GM12878 (cell line): ENCODE data around the gene PCSK6. TPM values are rescaled to one million over a fixed set of nuclear protein-coding genes. Genes with fewer than 3 reads are reported as not detected.

Source experiments
- ATAC-seq: fragments of 200-7000 bp; cut with Tn5 transposase; 3 replicates; pipeline ENCODE4 v1.9.1; 2020; ENCODE audit warnings: mild to moderate bottlenecking, moderate library complexity
- BruUV-seq: library from RNA; stranded (reverse); fragments of 400-500 nt; replicated peaks from 2 replicates; lab custom pipeline; 2021; lab: Mats Ljungman, UMichigan
- CTCF ChIA-PET: fragments of 300-600 bp; sonication (Branson Sonifier 250); formaldehyde crosslinking; extraction: SDS; loops from one replicate; lab custom pipeline; 2021; ENCODE audit warnings: inconsistent platforms; lab: Yijun Ruan, JAX
- POLR2A ChIA-PET: fragments of 350-600 bp; formaldehyde crosslinking; extraction: SDS; loops from one replicate; lab custom pipeline; 2021; ENCODE audit warnings: inconsistent platforms; lab: Charles Lee
- RAD21 ChIA-PET: fragments of 300-600 bp; sonication (Branson Sonifier 250); formaldehyde crosslinking; loops from one replicate; lab custom pipeline; 2023; ENCODE audit warnings: antibody characterized with exemption; ENCODE audit not compliant: unreplicated experiment; lab: Charles Lee
- SMC1A ChIA-PET: fragments of 300-600 bp; sonication (Branson Sonifier 250); formaldehyde crosslinking; loops from one replicate; lab custom pipeline; 2023; ENCODE audit not compliant: unreplicated experiment, uncharacterized antibody; lab: Charles Lee
- DNase-seq: peaks from one replicate; pipeline ENCODE4 v3.0.0-alpha.2; 2011; ENCODE audit warnings: low read depth, low spot score
- FAIRE-seq: peaks from 3 replicates; lab custom pipeline; 2011; peaks lifted over from hg19 to GRCh38; lab: Jason Lieb, UNC
- H2AFZ ChIP-seq: 2 replicates; pipeline ENCODE4 v1.6.0; 2011; ENCODE audit warnings: low read depth, low read length, control low read depth; ENCODE audit not compliant: control insufficient read depth
- H3K27ac ChIP-seq: 2 replicates; pipeline ENCODE4 v1.5.1; 2011; ENCODE audit warnings: control low read depth; ENCODE audit not compliant: control insufficient read depth, insufficient read depth
- H3K27me3 ChIP-seq, 2 experiments: replicated peaks in 1 of 2; 2 replicates each; pipeline versions ENCODE4 v1.6.0 to v1.6.1; 2011; ENCODE audit warnings: low read length in 1 of 2; ENCODE audit not compliant: control insufficient read depth in 2 of 2, insufficient read depth in 2 of 2
- H3K36me3 ChIP-seq, 2 experiments: 2 replicates each; pipeline ENCODE4 v1.5.1; 2011; ENCODE audit warnings: low read length in 1 of 2; ENCODE audit not compliant: control insufficient read depth in 2 of 2, insufficient read depth in 2 of 2
- H3K4me1 ChIP-seq: 2 replicates; pipeline ENCODE4 v1.6.1; 2011; ENCODE audit warnings: mild to moderate bottlenecking, low read length, moderate library complexity, mixed read lengths; ENCODE audit not compliant: control insufficient read depth, insufficient read depth
- H3K4me2 ChIP-seq: 2 replicates; pipeline ENCODE4 v1.6.0; 2011; ENCODE audit warnings: control low read depth; ENCODE audit not compliant: control insufficient read depth, insufficient read depth
- H3K4me3 ChIP-seq: fragments of 200-600 bp; sonication (generic); 2 replicates; pipeline ENCODE4 v1.5.1; 2016
- H3K79me2 ChIP-seq: 2 replicates; pipeline ENCODE4 v1.6.0; 2011; ENCODE audit warnings: low read length; ENCODE audit not compliant: control insufficient read depth, insufficient read depth
- H3K9ac ChIP-seq: 2 replicates; pipeline ENCODE4 v1.8.0; 2011; ENCODE audit warnings: low read length, control low read depth, mixed read lengths; ENCODE audit not compliant: control insufficient read depth, insufficient read depth
- H3K9me3 ChIP-seq: replicated peaks from 3 replicates; pipeline ENCODE4 v1.5.1; 2011; ENCODE audit warnings: mild to moderate bottlenecking, low read length; ENCODE audit not compliant: control insufficient read depth, insufficient read depth
- H4K20me1 ChIP-seq: 2 replicates; pipeline ENCODE4 v1.6.0; 2011; ENCODE audit not compliant: control insufficient read depth, insufficient read depth
- ASH2L ChIP-seq: fragments of 300-600, 200-600 bp; sonication (generic); IDR thresholded peaks from 2 replicates; pipeline ENCODE4 v1.6.1; 2017; ENCODE audit warnings: low read depth, mild to moderate bottlenecking, borderline replicate concordance
- ATF7 ChIP-seq: fragments of 450-650 bp; IDR thresholded peaks from 2 replicates; pipeline ENCODE4 v1.6.1; 2016; ENCODE audit warnings: low read depth, mild to moderate bottlenecking
- BCL11A ChIP-seq: IDR thresholded peaks from 2 replicates; pipeline ENCODE4 v1.6.1; 2011; ENCODE audit warnings: low read depth, low read length
- CTCF ChIP-seq, 3 experiments: IDR thresholded peaks in 2 of 3; conservative IDR thresholded peaks in 1 of 3; 2 replicates each; pipeline ENCODE4 v1.5.1; 2011; ENCODE audit warnings: low read depth in 3 of 3, low read length in 3 of 3, mild to moderate bottlenecking in 3 of 3, control low read depth in 2 of 3, moderate library complexity in 2 of 3, inconsistent platforms in 1 of 3, mixed read lengths in 1 of 3; ENCODE audit not compliant: control insufficient read depth in 2 of 3, insufficient read depth in 1 of 3; ENCODE audit errors: extremely low read depth in 1 of 3
- FOS ChIP-seq: IDR thresholded peaks from 3 replicates; pipeline ENCODE4 v1.6.1; 2011; ENCODE audit warnings: borderline replicate concordance; ENCODE audit not compliant: insufficient read length; ENCODE audit errors: extremely low read depth
- FOXK2 ChIP-seq: fragments of 450-650 bp; IDR thresholded peaks from 2 replicates; pipeline ENCODE4 v1.6.1; 2017; ENCODE audit warnings: mild to moderate bottlenecking, moderate library complexity
- IKZF1 ChIP-seq: fragments of 450-650 bp; conservative IDR thresholded peaks from 2 replicates; pipeline ENCODE4 v1.6.1; 2017; ENCODE audit warnings: antibody characterized with exemption, mild to moderate bottlenecking
- MAX ChIP-seq: IDR thresholded peaks from 2 replicates; pipeline ENCODE4 v1.6.1; 2012; ENCODE audit warnings: low read depth, low read length, improper control_type of control experiment
- MYB ChIP-seq: fragments of 150-350 bp; IDR thresholded peaks from 2 replicates; pipeline ENCODE4 v1.6.1; 2014; ENCODE audit warnings: mild to moderate bottlenecking, low read depth, low read length, borderline replicate concordance
- RUNX3 ChIP-seq: IDR thresholded peaks from 2 replicates; pipeline ENCODE4 v1.6.1; 2012; ENCODE audit warnings: low read length, inconsistent platforms
- SIN3A ChIP-seq: IDR thresholded peaks from 2 replicates; pipeline ENCODE4 v1.6.1; 2012; ENCODE audit warnings: low read depth, low read length, improper control_type of control experiment
- SKIL ChIP-seq: fragments of 450-650 bp; IDR thresholded peaks from 2 replicates; pipeline ENCODE4 v1.6.1; 2017; ENCODE audit warnings: mild to moderate bottlenecking, low read depth, inconsistent platforms; ENCODE audit not compliant: poor library complexity, severe bottlenecking
- SMARCA5 ChIP-seq: fragments of 450-650 bp; IDR thresholded peaks from 2 replicates; pipeline ENCODE4 v1.6.1; 2017; ENCODE audit warnings: mild to moderate bottlenecking
- STAT1 ChIP-seq: fragments of 450-650 bp; conservative IDR thresholded peaks from 2 replicates; pipeline ENCODE4 v1.6.1; 2014; ENCODE audit warnings: antibody characterized with exemption, mild to moderate bottlenecking
- SUPT20H ChIP-seq: IDR thresholded peaks from 2 replicates; pipeline ENCODE4 v1.6.1; 2011; ENCODE audit warnings: low read depth, mild to moderate bottlenecking, low read length, moderate library complexity, borderline replicate concordance; ENCODE audit not compliant: control insufficient read depth
- TCF12 ChIP-seq: IDR thresholded peaks from 2 replicates; pipeline ENCODE4 v1.6.1; 2011; ENCODE audit warnings: low read depth, mild to moderate bottlenecking, low read length
- WGBS: methylation state at CpG from one replicate; pipeline ENCODE4 v1.1.6; 2016; ENCODE audit warnings: low lambda C conversion rate; ENCODE audit not compliant: insufficient replicate concordance, insufficient coverage; ENCODE audit errors: missing lambda C conversion rate; 5-methylcytosine and 5-hydroxymethylcytosine counted together
- in situ Hi-C: fragments of 300-500 bp; cut with MboI; formaldehyde crosslinking; loops from 9 replicates; pipeline ENCODE4 v1.14.3; 2018; ENCODE audit warnings: mixed read lengths
- intact Hi-C: fragments of 100-400 bp; cut with micrococcal nuclease; formaldehyde crosslinking; loops from one replicate; pipeline ENCODE4 v1.14.2; 2022; ENCODE audit not compliant: unreplicated experiment
- polyA plus RNA-seq, 11 experiments: library from polyadenylated mRNA; depleted of rRNA in 4 of 11; unstranded in 6 of 11; stranded (reverse) in 5 of 11; fragments of >200 nt; fragmentation: Nextera tagmentation in 4 of 11; fragmentation: Illumina TruSeq in 1 of 11; extraction: Ambion mirVana in 4 of 11; extraction: Trizol in 1 of 11; gene quantifications; 1 replicate in 1 of 11; 2 replicates in 10 of 11; pipeline versions ENCODE4 v1.2.1 to v1.2.3, GENCODE V29; 2011 to 2016; ENCODE audit warnings: inconsistent platforms in 2 of 11, missing spikeins in 2 of 11, low read depth in 1 of 11
- total RNA-seq, 4 experiments: library from RNA; depleted of rRNA in 3 of 4; stranded (reverse); fragments of >200 nt in 3 of 4; fragmentation: Illumina TruSeq in 1 of 4; extraction: Trizol in 1 of 4; gene quantifications; 2 replicates each; pipeline versions ENCODE4 v1.2.1 to v1.2.3, GENCODE V29; 2013 to 2021

Gene PCSK6
- total and polyA plus RNA-seq, 10 of the 15 experiments (the other 5 are each of a cell fraction or from before 2014, with no cell fraction given), result 0.19 to 0.67 (median 0.25) TPM; not detected in 4

- peak; percentile 70; the same call in 1 of the 2 replicates for TF ChIP-seq MAX
These were observed 212.3 kb downstream of the PCSK6 start, which contains the start of gene SELENOS (continued) for GRCh38 chr15:101277038-101277822.

GRCh38 chr15:101276501-101277037 lies 212.9 kb downstream of the PCSK6 start:
- intact Hi-C loops (loop anchor here (1.0 to 5.0 kb wide), 2 partner anchors 18 to 376 kb away; partner anchors contain the start of gene TM2D3), in situ Hi-C loops (no loop called here)
- H3K4me3 ChIP-seq, result peak overlapping the region; percentile 98
- RAD21 ChIA-PET, result interaction anchor here (0.8 to 4.2 kb wide), 9 partner anchors 9 to 446 kb away, joined by 3 to 28 read pairs (median 4); partner anchors contain the start of genes CHSY1 and SNRPA1
- under 1% methylated on average over 14 of the region's 14 CpGs for WGBS
- SMC1A ChIA-PET, result interaction anchor here (0.8 to 4.8 kb wide), 7 partner anchors 9 to 24 kb away, joined by 3 to 41 read pairs (median 7); partner anchors contain the start of gene SNRPA1
- H3K27ac ChIP-seq, result peak overlapping the region; percentile 71
- peak overlapping the region; percentile 46 for H3K4me2 ChIP-seq
- no peaks in the 10 kb centered on the region for H3K27me3 ChIP-seq
- POLR2A ChIA-PET, result interaction anchor here (0.7 to 2.7 kb wide), 6 partner anchors 12 to 373 kb away, joined by 3 to 21 read pairs (median 7); partner anchors contain the start of gene SNRPA1
- peaks cover 22% of the 10 kb centered on the region for H3K79me2 ChIP-seq
- no peaks in the 10 kb centered on the region for H3K9me3 ChIP-seq
- peak overlapping the region; percentile 78 for H3K9ac ChIP-seq
- peaks cover 16 to 28% of the 10 kb centered on the region in 2 experiments for H3K36me3 ChIP-seq
- peak; percentile 47 for FAIRE-seq
- BruUV-seq, result no TSS peak
- peaks cover 10% of the 10 kb centered on the region for H3K4me1 ChIP-seq
- H2AFZ ChIP-seq, result peak overlapping the region; percentile 2; the same call in 1 of the 2 replicates
- no peak for DNase-seq
- no peaks in the 10 kb centered on the region for H4K20me1 ChIP-seq
- CTCF ChIA-PET, result interaction anchor here (1.0 to 5.0 kb wide), 8 partner anchors 12 to 268 kb away, joined by 3 to 52 read pairs (median 4); partner anchors contain the start of gene SNRPA1
- peak; percentile 81 for ATAC-seq
- TF ChIP-seq ASH2L (no peak), RUNX3 (0 out of 2 replicates have a peak, but pooled peaks have one; percentile 29), FOXK2 (no peak), SMARCA5 (peak; percentile 80), BCL11A (0 out of 2 replicates have a peak, but pooled peaks have one; percentile 32), SUPT20H (no peak), TCF12 (peak; percentile 67; the same call in 1 of the 2 replicates), SIN3A (peak; percentile 46; the same call in 1 of the 2 replicates), IKZF1 (0 out of 2 replicates have a peak, but pooled peaks have one; percentile 5), FOS (no peak), MYB (no peak), ATF7 (no peak), SKIL (peak; percentile 31), STAT1 (no peak), CTCF (IDR thresholded peaks at IDR 0.05 in 2 of 3, conservative IDR thresholded peaks at IDR 0.05 in 1 of 3; ENCODE audit: control insufficient read depth in 2 of 3, extremely low read depth in 1 of 3, insufficient read depth in 1 of 3, low read depth in 3 of 3, low read length in 3 of 3) (peak; percentile 15 to 50 (median 45); a peak in 4 of 6 replicates)
